GM06990 (cell line): ENCODE data around the gene RBM12.

ENCODE experiments used
- DNase-seq: peaks from one replicate; pipeline ENCODE4 v3.0.0-alpha.2; 2011; ENCODE audit not compliant: insufficient read length; ENCODE audit errors: extremely low read depth
- H3K27me3 ChIP-seq: replicated peaks from 2 replicates; pipeline ENCODE4 v1.6.0; 2011; ENCODE audit warnings: low read length; ENCODE audit not compliant: control insufficient read depth, insufficient read depth
- H3K36me3 ChIP-seq: 2 replicates; pipeline ENCODE4 v1.5.1; 2011; ENCODE audit warnings: low read length; ENCODE audit not compliant: control insufficient read depth, insufficient read depth
- H3K4me3 ChIP-seq: replicated peaks from 2 replicates; pipeline ENCODE4 v1.5.1; 2011; ENCODE audit warnings: low read depth, mild to moderate bottlenecking, control low read depth, low read length
- TF ChIP-seq, protein P1 (sequence below): IDR thresholded peaks from 2 replicates; pipeline ENCODE4 v1.5.1; 2011; ENCODE audit warnings: low read length, control low read depth, mild to moderate bottlenecking, inconsistent platforms; ENCODE audit not compliant: insufficient read depth, poor library complexity, severe bottlenecking

The RBM12 gene

DNA sequence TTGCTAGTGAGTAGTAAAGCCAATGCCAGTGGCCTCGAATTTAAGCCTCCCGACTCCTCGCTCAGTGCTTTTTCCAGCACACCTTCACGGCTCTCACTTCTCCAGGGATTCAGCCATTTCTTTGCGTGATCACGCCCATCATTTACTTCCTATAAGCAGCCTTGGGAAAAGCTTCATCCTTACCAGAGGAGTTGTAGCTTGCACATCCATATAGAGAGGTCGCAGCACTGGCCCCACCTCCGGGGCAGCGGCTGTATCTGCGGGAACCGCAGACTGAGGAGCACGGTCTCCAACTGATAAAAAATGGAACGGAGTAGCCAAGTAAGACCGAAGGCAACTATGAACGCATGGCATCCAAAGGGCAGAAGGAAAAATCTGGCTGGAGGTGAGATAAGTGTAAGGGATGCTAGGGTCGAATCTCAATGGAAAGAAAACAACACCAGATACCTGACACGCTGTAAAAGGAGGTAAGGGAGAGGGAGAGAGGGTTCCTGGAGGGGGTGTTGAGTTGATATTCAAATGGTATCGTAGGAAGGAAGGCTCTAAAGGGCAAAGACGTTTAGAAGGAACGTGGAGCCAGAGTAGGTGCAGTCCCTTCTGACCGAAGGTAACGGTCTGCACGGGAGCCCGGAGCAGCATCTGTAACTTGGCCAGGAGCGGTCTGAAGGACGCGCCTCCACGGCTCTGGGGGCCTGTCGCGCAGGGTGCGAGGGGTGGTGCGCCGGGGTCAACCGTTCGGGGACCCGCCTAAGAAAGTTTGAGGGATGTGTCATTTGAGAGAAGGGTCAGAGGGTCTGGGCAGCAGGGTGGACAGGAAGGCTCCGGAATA is 33.8 kb upstream of the RBM12 start:
- TF ChIP-seq, protein P1, sequence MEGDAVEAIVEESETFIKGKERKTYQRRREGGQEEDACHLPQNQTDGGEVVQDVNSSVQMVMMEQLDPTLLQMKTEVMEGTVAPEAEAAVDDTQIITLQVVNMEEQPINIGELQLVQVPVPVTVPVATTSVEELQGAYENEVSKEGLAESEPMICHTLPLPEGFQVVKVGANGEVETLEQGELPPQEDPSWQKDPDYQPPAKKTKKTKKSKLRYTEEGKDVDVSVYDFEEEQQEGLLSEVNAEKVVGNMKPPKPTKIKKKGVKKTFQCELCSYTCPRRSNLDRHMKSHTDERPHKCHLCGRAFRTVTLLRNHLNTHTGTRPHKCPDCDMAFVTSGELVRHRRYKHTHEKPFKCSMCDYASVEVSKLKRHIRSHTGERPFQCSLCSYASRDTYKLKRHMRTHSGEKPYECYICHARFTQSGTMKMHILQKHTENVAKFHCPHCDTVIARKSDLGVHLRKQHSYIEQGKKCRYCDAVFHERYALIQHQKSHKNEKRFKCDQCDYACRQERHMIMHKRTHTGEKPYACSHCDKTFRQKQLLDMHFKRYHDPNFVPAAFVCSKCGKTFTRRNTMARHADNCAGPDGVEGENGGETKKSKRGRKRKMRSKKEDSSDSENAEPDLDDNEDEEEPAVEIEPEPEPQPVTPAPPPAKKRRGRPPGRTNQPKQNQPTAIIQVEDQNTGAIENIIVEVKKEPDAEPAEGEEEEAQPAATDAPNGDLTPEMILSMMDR, result no peak
- Histone ChIP-seq H3K36me3 (peaks cover 6% of the 10 kb centered on the region), H3K4me3 (peak overlapping the region; percentile 79), H3K27me3 (no peaks in the 10 kb centered on the region)
- no peak for DNase-seq

- Histone ChIP-seq H3K36me3 (peaks cover 6% of the 10 kb centered on the region), H3K27me3 (no peaks in the 10 kb centered on the region), H3K4me3 (peak overlapping the region; percentile 79; the same call in 1 of the 2 replicates)
- TF ChIP-seq, protein P1, result no peak
- no peak for DNase-seq
Measured at GRCh38 chr20:35697696-35698297, 33.1 kb upstream of the RBM12 start.

GRCh38 chr20:35695978-35696377 is 31.3 kb upstream of the RBM12 start:
- Histone ChIP-seq H3K4me3 (no peak overlapping the region), H3K27me3 (no peaks in the 10 kb centered on the region), H3K36me3 (peaks cover 6% of the 10 kb centered on the region)
- TF ChIP-seq, protein P1, result no peak
- DNase-seq, result no peak

DNA sequence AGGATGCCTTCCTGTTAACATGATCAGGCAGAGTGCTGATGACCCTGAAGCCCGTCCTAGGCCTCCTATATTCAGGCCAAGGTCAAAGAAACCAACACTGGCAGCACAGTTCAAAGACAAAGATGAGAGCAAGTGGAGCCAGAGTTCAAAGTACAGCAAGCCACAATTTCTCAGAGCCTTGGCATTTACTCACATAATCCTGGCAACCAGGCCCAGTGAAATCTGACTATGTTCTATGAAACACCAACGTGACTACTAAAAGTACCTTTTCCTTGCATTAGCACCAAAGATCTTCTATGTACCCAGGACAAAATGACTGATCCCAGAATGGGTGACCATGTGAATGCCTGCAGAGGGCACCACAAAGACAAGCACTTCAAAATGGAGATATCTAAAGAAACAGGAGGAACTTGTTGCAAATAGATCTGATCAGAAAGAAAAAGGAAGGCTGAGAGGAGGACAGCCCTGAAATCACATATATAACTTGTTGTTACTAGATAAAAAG is 30.6 kb upstream of the RBM12 start:
- Histone ChIP-seq H3K36me3 (peaks cover 6% of the 10 kb centered on the region), H3K27me3 (no peaks in the 10 kb centered on the region), H3K4me3 (no peak overlapping the region)
- DNase-seq, result no peak
- TF ChIP-seq, protein P1, result no peak

GRCh38 chr20:35690265-35690664 is 25.6 kb upstream of the RBM12 start:
- H3K27me3 ChIP-seq, result no peaks in the 10 kb centered on the region
- no peak for DNase-seq
- no peak overlapping the region for H3K4me3 ChIP-seq
- TF ChIP-seq, protein P1, result no peak
- peaks cover 4% of the 10 kb centered on the region for H3K36me3 ChIP-seq
